ENCODE data around the gene GPR153.
A peak's percentile ranks its signal among the peaks of the same experiment; 100 is the strongest.

The GPR153 gene

GRCh38 chr1:6286266-6286665 lies 25.4 kb upstream of the GPR153 start:
- DNase-seq (ENCODE audit: extremely low read depth, low read depth) = no peak
- TF ChIP-seq, protein P1, sequence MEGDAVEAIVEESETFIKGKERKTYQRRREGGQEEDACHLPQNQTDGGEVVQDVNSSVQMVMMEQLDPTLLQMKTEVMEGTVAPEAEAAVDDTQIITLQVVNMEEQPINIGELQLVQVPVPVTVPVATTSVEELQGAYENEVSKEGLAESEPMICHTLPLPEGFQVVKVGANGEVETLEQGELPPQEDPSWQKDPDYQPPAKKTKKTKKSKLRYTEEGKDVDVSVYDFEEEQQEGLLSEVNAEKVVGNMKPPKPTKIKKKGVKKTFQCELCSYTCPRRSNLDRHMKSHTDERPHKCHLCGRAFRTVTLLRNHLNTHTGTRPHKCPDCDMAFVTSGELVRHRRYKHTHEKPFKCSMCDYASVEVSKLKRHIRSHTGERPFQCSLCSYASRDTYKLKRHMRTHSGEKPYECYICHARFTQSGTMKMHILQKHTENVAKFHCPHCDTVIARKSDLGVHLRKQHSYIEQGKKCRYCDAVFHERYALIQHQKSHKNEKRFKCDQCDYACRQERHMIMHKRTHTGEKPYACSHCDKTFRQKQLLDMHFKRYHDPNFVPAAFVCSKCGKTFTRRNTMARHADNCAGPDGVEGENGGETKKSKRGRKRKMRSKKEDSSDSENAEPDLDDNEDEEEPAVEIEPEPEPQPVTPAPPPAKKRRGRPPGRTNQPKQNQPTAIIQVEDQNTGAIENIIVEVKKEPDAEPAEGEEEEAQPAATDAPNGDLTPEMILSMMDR (IDR thresholded peaks at IDR 0.05; ENCODE audit: low read depth, low read length) = no peak

DNA sequence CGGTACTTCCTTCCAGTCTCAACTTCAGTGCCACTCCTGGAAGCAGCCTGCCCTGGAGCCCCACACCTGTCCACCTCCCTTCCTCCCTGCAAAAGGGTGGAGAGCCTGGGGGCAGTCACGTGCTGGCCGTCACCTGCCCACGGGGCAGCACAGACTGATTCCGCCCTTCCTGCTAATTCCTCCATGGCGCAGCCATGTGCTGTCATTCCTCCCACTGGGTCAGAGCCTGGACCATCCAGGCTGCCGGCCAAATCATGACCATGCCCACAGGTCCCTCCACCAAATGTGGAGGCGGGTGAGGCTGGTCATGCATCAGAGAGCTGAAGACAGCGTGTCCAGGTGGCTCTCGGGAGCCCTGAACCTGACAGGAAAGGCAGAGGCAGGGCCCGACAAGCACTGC lies 24.4 kb upstream of the GPR153 start:
- TF ChIP-seq, protein P1 (IDR thresholded peaks at IDR 0.05; ENCODE audit: low read depth, low read length) = no peak
- no peak for DNase-seq (ENCODE audit: extremely low read depth, low read depth)

DNA sequence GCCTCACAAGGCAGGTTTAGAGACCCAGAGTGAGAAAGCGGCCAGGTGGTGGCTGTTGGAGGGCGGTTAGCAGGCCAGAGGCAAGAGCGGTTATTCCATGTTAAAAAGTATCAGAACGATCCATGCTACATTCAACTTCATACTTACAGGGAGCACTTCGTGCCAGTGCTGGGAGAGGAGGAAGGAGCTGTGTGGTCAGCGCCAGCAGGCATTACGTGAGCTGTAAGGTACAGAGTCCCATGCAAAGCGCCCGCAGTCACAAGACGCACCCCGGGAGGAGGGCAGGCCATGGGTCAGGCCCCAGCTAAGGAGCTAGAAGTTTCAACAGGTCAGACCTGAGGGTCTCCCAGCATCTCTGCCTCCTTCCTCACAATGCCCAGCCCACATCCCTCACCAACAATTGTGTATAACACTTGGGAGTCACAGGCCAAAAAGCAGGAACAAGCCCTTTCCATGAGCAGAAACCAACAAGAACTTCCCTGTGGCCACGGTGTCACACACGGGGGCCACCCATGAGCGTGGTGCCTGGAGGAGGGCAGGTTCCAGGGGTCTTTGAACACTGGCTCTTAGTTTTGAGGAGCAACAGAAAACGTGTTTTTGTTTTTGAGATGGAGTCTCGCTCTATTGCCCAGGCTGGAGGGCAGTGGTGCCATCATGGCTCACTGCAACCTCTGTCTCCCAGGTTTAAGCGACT lies 21.8 kb upstream of the GPR153 start:
- TF ChIP-seq, protein P1 (IDR thresholded peaks at IDR 0.05; ENCODE audit: low read depth, low read length) = no peak
- DNase-seq (ENCODE audit: extremely low read depth, low read depth) = no peak

DNA sequence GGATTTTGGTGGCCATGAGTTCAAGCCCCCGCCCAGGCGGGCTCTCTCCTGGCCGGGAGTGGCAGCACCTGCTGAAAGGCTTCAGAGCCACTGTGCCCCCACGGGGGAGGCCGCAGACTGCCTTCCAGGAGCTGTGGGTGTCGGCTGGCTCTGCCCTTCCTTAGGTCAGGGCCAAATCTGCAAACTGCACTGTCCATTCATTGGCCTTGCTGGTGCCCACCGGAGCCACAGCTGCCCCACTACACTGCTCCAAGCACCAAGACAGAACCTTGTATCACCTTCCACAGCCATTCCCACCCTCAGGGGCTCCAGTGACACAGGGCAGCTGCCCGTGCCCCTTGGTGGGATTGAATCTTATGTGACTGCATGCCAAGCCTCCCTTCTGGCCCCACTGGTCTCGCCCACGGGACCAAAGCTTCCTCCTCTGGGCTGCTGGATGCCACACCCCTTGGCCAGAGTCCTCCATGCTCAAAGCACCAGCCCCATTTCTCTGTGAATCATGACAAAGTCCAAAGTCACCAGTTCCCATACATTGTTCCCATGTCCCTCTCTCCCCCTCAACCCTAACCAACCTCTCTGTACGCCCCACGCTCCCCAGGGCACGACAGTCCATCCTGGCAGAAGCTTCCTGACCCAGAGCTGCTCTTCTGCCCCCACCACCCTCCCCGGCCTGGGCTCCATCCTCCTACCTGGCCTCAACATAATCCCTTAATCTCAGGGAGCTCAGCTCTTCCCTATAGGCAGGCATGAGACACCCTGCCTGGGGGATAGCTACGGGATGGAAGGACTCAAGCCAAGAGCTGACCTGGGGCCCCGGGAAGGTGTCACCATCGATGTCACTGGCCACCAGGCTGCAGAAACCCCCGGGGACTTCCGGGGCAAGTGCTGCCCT lies 20.9 kb upstream of the GPR153 start:
- TF ChIP-seq, protein P1 (IDR thresholded peaks at IDR 0.05; ENCODE audit: low read depth, low read length) = no peak
- DNase-seq (ENCODE audit: extremely low read depth, low read depth) = no peak

GRCh38 chr1:6280761-6281451 lies 20.0 kb upstream of the GPR153 start:
- TF ChIP-seq, protein P1 (IDR thresholded peaks at IDR 0.05; ENCODE audit: low read depth, low read length) = peak; percentile 33
- no peak for DNase-seq (ENCODE audit: extremely low read depth, low read depth)

DNA sequence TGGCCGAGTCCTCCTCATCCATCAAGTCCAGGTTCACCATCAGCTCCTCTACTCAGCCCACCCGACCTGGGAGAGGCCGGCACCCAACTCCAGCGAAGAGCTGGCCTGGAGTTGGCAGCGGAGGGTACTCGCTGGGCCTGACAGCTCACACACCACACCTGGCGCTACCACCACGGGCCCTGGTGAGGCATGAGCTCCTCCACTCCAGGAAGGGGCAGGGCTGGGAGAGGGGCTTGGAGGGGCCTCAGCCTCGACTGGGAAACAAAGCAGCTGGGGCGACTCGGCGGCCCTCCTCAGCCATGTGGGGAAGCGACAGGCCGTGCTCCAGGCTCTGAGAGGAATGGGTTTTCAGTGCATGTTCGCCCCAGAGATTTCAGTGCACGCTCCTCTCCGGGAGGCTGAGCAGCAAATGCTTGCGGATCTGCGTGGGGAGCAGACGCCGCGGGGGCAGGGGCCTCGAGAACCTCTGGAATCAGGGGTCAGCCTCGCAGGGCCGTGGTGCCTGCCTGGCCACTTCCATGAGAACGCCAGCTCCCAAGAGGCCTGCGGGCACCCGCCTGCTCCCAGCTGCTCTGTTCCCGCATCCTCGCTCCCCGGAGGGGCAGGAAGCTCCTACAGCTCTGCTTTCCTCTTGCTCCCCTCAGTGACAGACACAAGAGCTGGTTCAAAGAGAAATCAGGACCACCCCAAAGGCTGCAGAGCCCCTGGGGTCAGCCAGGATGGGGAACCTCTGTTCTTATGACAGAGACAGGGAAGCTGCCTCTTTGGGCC lies 18.9 kb upstream of the GPR153 start:
- TF ChIP-seq, protein P1 (IDR thresholded peaks at IDR 0.05; ENCODE audit: low read depth, low read length) = no peak
- no peak for DNase-seq (ENCODE audit: extremely low read depth, low read depth)
